ENCODE data around the gene DNAJC9.

DNA sequence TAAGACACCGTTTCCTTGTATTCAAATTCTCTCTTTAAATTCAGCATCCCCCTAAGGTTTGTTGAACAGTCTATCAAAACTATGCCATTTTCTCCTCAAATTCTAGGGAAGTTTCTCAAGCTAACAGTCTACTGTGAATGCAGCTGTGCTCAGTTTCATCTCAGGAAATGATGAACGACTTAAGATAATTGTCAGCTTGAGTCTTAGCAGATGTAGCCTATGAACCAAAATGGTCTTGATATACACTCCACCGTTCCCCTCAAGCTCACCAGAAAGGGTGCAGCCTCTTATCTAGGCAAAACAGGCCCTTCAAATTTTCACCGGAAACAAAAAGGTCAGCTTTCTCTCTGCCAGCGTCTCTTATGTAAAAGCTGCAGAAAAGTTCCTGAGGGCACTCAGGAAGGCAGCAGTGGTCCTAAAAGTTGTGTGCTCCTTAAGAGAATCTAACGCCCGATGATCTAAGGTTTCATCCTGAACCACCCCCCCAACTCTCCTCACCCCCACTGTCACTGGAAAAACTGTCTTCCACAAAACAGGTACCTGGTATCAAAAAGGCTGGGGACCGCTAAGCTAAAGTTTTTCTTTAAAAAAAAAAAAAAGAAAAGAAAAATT is 2.1 kb downstream of the DNAJC9 start:
- TF ChIP-seq POLR2A (IDR thresholded peaks at IDR 0.05) (no peak), POLR2AphosphoS5 (IDR thresholded peaks at IDR 0.05) (peak in 1 of 3 donors; percentile 22)
- TF ChIP-seq, protein P1, sequence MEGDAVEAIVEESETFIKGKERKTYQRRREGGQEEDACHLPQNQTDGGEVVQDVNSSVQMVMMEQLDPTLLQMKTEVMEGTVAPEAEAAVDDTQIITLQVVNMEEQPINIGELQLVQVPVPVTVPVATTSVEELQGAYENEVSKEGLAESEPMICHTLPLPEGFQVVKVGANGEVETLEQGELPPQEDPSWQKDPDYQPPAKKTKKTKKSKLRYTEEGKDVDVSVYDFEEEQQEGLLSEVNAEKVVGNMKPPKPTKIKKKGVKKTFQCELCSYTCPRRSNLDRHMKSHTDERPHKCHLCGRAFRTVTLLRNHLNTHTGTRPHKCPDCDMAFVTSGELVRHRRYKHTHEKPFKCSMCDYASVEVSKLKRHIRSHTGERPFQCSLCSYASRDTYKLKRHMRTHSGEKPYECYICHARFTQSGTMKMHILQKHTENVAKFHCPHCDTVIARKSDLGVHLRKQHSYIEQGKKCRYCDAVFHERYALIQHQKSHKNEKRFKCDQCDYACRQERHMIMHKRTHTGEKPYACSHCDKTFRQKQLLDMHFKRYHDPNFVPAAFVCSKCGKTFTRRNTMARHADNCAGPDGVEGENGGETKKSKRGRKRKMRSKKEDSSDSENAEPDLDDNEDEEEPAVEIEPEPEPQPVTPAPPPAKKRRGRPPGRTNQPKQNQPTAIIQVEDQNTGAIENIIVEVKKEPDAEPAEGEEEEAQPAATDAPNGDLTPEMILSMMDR (IDR thresholded peaks at IDR 0.05 in 8 of 11, conservative IDR thresholded peaks at IDR 0.05 in 3 of 11): no peak
